ENCODE measurements around the gene WDR18.

WDR18 gene

DNA sequence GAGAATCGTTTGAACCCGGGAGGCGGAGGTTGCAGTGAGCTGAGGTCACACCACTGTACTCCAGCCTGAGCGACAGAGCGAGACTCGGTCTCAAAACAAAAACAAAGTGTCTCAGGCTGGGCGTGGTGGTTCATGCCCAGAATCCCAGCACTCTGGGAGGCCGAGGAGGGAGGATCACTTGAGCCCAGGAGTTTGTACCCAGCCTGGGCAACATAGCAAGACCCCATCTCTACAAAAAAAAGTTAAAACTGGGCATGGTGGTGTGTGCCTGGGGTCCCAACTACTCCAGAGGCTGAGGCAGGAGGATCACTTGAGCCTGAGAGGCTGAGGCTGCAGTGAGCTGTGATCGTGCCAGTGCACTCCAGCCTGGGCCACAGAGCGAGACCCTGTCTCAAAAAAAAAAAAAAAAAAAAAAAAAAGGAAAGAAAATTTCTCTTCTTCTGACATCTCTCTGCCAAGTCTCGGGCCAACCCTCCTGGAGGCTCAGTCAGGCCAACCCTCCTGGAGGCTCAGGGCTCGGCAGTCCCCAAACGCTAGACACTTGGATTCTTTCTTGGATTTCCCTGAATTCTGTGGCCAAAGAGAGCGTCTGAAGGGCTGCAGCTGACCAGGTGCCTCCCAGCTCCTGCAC lies 32.0 kb upstream of the WDR18 start:
- no peak overlapping the region for H3K4me3 ChIP-seq (ENCODE audit: low read depth, low read length)
- TF ChIP-seq, protein P1, sequence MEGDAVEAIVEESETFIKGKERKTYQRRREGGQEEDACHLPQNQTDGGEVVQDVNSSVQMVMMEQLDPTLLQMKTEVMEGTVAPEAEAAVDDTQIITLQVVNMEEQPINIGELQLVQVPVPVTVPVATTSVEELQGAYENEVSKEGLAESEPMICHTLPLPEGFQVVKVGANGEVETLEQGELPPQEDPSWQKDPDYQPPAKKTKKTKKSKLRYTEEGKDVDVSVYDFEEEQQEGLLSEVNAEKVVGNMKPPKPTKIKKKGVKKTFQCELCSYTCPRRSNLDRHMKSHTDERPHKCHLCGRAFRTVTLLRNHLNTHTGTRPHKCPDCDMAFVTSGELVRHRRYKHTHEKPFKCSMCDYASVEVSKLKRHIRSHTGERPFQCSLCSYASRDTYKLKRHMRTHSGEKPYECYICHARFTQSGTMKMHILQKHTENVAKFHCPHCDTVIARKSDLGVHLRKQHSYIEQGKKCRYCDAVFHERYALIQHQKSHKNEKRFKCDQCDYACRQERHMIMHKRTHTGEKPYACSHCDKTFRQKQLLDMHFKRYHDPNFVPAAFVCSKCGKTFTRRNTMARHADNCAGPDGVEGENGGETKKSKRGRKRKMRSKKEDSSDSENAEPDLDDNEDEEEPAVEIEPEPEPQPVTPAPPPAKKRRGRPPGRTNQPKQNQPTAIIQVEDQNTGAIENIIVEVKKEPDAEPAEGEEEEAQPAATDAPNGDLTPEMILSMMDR (IDR thresholded peaks at IDR 0.05; ENCODE audit: low read depth, low read length) = no peak

DNA sequence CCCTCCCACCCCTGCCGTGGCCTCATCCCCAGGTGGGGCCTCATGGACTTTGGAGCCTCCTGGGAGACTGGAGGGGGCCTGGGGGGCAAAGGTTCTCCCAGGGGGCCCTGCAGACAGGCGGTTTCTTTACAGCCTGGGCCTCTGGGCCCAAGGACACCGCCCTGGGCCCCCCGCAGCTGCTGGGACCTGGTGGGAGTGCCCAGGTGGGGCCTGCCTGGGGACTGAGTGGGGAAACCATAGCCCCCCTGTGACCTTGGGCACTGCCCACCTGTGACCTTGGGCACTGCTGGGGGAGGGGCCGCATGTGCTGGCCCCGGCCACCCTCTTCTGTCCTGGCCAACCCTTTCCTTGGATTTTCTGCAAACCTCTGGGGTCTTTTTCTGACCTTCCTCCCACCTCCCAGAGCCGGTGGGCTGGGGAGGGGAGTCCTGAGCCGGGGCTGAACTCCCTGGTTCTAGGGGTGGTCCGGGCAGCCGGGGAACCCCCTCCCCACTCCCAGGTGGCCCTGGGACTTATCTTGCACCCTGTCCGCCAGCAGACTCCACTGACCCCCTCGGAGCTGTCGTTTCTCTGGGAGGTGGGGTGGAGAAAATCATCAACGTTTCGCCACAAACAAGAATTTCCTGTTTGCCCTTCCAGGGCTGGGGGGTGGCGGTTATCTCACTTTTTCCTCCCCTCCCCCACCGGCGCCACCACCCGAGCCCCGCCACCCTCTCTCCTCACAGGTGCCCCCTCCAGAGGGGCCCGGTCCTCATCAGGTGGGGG lies 31.3 kb upstream of the WDR18 start:
- peak overlapping the region; percentile 46 for H3K4me3 ChIP-seq (ENCODE audit: low read depth, low read length)
- TF ChIP-seq, protein P1 (IDR thresholded peaks at IDR 0.05; ENCODE audit: low read depth, low read length) = no peak

- TF ChIP-seq, protein P1 (IDR thresholded peaks at IDR 0.05; ENCODE audit: low read depth, low read length) = no peak
- H3K4me3 ChIP-seq (ENCODE audit: low read depth, low read length) = no peak overlapping the region; the same call in 1 of the 2 replicates
Measured at GRCh38 chr19:953445-954271, 30.5 kb upstream of the WDR18 start.

DNA sequence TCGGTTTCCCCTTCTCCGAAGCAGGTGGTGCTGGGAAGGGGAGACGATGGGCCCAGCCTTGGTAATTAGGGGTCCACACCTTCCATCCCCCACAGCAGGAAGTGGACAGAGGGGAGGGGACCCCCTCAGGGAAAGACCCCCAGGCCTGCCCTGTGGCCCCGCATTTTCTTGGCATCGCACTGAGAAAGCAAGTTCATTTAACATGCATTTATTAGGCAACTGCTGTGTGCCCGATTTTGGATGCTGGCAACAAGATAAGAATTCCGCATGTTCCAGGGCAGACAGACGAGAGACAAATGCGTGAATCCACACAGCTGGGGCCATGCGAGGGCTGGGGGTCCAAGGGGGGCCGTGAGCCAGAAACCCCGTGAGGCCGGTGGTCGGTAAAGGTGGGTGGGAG lies 29.9 kb upstream of the WDR18 start:
- TF ChIP-seq, protein P1 (IDR thresholded peaks at IDR 0.05; ENCODE audit: low read depth, low read length) = no peak
- no peak overlapping the region for H3K4me3 ChIP-seq (ENCODE audit: low read depth, low read length)

DNA sequence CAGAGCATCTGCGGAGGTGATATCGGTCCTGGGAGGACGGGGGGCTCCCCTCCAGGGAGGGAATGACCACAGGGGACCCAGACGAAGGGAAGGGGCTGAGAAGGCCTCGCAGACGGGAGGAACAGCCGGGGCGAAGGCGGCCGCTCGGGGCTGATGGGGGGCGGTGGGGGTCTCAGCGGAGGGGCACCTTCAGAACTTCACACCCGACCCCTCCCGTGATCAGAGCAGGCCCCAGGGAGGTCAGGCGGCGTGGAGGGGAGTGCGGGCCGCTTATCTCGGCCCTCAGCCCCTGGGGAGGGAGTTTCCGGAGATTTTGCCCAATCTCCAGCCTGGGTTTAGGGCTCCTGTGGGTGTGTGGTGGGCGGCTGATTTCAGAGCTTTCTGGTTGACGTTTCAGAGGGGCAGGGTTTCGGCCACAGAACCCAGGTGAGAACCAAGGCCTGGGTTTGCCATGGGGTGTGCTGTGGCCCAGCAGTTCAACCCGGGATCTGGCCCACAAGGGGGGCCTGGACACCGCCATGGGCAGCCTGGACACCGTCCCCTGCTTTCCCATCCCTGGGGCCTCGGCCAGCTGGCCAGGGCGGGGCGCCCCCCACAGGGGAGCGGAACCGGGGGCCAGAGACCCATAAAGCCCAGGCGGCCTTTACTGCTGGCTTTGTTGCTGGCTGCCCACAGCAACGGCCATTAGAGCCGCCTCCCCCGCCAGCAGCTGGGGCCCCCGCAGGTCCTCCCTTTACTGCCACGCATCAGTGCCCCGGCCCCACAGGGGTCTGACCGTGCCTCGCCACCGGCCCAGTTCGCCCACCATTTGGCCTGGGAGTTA lies 29.3 kb upstream of the WDR18 start:
- no peak overlapping the region for H3K4me3 ChIP-seq (ENCODE audit: low read depth, low read length)
- TF ChIP-seq, protein P1 (IDR thresholded peaks at IDR 0.05; ENCODE audit: low read depth, low read length) = no peak

DNA sequence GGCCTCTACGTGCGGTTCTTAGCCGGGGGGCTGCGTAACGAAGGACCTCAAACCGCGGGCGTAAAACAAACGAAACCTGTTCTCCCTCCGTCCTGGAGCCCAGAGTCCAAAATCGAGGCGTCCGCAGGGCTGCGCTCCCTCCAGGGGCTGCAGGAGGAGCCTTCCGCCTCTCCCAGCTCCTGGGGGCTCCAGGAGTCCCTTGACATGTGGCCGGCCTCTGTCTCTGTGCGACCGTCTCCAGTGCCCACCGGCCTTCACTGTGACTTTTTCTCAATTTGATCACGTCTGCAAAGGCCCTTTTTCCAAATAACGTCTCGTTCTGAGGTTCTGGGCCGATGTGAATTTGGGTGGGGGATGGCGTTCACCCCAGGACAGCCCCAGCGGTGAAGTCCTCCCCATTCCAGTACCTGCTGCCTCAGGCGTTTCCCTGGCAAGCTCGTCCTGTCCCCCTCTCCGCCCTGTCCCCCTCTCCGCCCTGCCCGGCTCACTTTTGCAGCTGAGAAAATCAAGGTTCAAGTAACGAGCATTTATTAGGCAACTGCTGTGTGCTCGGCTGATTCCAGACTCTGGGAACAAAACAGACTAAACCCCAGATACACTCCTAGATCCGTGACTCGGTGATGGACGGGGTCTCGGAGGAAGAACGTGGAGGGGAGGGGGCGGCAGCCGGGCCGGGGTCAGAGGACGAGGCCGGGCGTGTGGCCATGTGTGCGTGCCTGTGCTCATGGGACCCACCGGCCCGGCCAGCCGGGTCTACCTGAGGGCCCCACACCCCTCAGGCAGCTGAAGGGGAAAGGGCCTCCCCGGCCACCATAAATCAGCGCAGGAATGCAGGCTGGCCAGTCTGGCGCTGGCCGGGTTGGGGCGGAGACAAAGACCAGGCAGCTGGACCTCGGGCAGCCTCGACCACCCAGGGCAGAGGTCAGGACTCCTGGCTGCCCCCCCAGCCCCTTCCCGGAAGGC lies 28.1 kb upstream of the WDR18 start:
- H3K4me3 ChIP-seq (ENCODE audit: low read depth, low read length) = no peak overlapping the region
- TF ChIP-seq, protein P1 (IDR thresholded peaks at IDR 0.05; ENCODE audit: low read depth, low read length) = no peak

All from WI38 (cell line).